SH-SY5Y (cell line): ENCODE measurements around the gene DDX51.

Source experiments
- GATA2 ChIP-seq: IDR thresholded peaks from 2 replicates; pipeline ENCODE4 v1.6.1; 2011; ENCODE audit warnings: mild to moderate bottlenecking, low read depth, low read length
- GATA3 ChIP-seq: IDR thresholded peaks from 2 replicates; pipeline ENCODE4 v1.6.1; 2011; ENCODE audit warnings: low read depth, mild to moderate bottlenecking, low read length, moderate library complexity

DNA sequence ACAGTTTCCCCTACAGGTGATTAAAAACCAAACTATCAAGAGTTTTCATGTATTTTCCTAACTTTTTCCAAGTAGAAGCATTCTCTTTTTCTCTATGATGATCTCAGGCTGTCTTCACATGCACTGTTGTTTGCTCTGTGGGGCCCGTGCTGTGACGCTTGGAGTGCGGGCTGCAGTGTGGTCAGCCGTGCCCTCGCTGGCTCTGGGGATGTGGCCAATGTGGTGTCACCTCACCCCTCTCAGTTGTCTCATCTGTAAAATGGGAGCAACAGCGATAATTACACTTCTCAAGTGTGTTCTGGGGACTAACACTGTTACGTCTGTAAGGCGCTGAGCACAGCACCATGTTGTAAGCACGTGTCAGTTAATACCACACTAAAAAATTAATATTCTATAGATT is 28.6 kb downstream of the DDX51 start:
- TF ChIP-seq GATA2: no peak
- no peak for TF ChIP-seq GATA3
